ENCODE measurements around the gene THAP8.

DNA sequence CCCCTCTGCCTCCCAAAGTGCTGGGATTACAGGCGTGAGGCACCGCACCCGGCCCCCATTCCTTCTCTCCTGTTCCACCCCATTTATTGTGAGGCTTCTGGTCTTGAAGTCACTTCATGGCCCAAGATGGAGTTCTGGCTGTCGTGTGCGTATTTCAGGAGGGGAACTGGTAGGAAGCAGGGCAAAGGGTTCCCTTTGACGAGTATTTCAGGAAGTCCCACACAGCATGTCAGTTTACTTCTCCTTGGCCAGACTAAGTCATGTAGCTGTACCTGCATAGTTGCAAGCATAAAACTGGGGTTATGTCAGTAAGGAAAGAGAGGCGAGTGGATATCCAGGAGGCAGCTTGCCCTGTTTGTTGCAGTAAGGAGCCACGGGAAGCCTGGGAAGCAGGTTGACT lies 10.7 kb upstream of the THAP8 start:
- TF ChIP-seq POLR2AphosphoS5 (IDR thresholded peaks at IDR 0.05; ENCODE audit: low read depth, low read length), result no peak
- TF ChIP-seq TAF1 (IDR thresholded peaks at IDR 0.05; ENCODE audit: borderline replicate concordance, low read depth, low read length), result no peak
- no peak for TF ChIP-seq POLR2A (IDR thresholded peaks at IDR 0.05; ENCODE audit: low read depth, low read length)
